HG03064 (cell line): ENCODE measurements around the gene GPR42.

Experiments used
- ATAC-seq: cut with Tn5 transposase; IDR thresholded peaks from one replicate; pipeline ENCODE4 v1.9.1; 2021; ENCODE audit warnings: low read depth; ENCODE audit not compliant: unreplicated experiment

The GPR42 gene

GRCh38 chr19:35370722-35371121 lies at the start of gene GPR42:
Gene GPR42, plus strand, starts transcription at chr19:35371068. Its CDS starts 292 bp downstream, at chr19:35371360.
- ATAC-seq = no peak

- ATAC-seq = no peak
Observed at GRCh38 chr19:35321291-35321690, 49.6 kb upstream of the GPR42 start.

GRCh38 chr19:35322014-35322413 lies 48.9 kb upstream of the GPR42 start:
- no peak for ATAC-seq

- no peak for ATAC-seq
Observed at GRCh38 chr19:35327642-35328041, 43.2 kb upstream of the GPR42 start.

- no peak for ATAC-seq
Observed at GRCh38 chr19:35328851-35329285, 42.0 kb upstream of the GPR42 start, which contains the start of gene CD22. Gene CD22, plus strand, starts transcription at chr19:35329187. Its CDS starts 2,854 bp downstream, at chr19:35332041.

- ATAC-seq = no peak
Observed at GRCh38 chr19:35329323-35329722, 41.5 kb upstream of the GPR42 start.

GRCh38 chr19:35330475-35330874 lies 40.4 kb upstream of the GPR42 start:
- peak; percentile 45 for ATAC-seq

- no peak for ATAC-seq
Observed at GRCh38 chr19:35331551-35332214, 39.2 kb upstream of the GPR42 start.

GRCh38 chr19:35332817-35333216 lies 38.1 kb upstream of the GPR42 start:
- ATAC-seq = no peak

- no peak for ATAC-seq
Observed at GRCh38 chr19:35334144-35334753, 36.6 kb upstream of the GPR42 start.

GRCh38 chr19:35336166-35336955 lies 34.5 kb upstream of the GPR42 start:
- no peak for ATAC-seq

- ATAC-seq = no peak
Observed at GRCh38 chr19:35337097-35337983, 33.5 kb upstream of the GPR42 start.

GRCh38 chr19:35337984-35338296 lies 32.9 kb upstream of the GPR42 start:
- no peak for ATAC-seq

- ATAC-seq = no peak
Observed at GRCh38 chr19:35340431-35340830, 30.4 kb upstream of the GPR42 start.

GRCh38 chr19:35341006-35341405 lies 29.9 kb upstream of the GPR42 start:
- no peak for ATAC-seq

GRCh38 chr19:35341565-35342225 lies 29.2 kb upstream of the GPR42 start:
- no peak for ATAC-seq

- ATAC-seq = no peak
Observed at GRCh38 chr19:35342430-35342829, 28.4 kb upstream of the GPR42 start.

GRCh38 chr19:35344511-35345031 lies 26.3 kb upstream of the GPR42 start:
- no peak for ATAC-seq

GRCh38 chr19:35345671-35346111 lies 25.2 kb upstream of the GPR42 start:
- ATAC-seq = no peak
